ENCODE results near the gene NTM.

DNA sequence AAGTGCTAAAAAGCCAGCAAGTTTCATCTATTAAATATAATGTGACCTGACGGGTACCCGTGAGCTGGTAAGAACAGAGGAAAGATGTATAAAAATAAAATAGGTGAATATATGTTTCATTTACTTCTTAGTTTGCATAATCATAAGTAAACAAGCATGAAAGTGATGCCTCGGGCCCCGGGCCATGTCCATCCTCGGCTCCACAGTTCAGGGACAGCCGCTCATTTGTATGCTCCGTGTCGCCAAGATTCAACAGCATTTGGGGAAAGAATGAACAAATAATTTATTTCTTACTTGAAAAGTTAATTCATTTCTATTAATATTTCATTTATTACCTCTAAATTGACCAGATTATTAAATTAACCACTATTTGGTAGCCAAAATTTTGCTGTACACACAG lies 251.8 kb downstream of the NTM start:
- TF ChIP-seq CTCF (IDR thresholded peaks at IDR 0.05 in 8 of 11, conservative IDR thresholded peaks at IDR 0.05 in 3 of 11) (no peak), POLR2AphosphoS5 (IDR thresholded peaks at IDR 0.05) (no peak), POLR2A (IDR thresholded peaks at IDR 0.05) (no peak)

Data from spleen (tissue), 7 donors.